Tibial nerve (tissue), 4 donors: ENCODE data around the gene IP6K3. TPM values are rescaled to one million over a fixed set of nuclear protein-coding genes. Genes with fewer than 3 reads are reported as not detected.

Source experiments
- DNase-seq, 2 donors: peaks; one replicate each; pipeline ENCODE4 v3.0.0-alpha.2; 2019; ENCODE audit warnings: low spot score in 2 of 2
- H3K27ac ChIP-seq, 4 donors: fragments of 200-600 bp; sonication (generic) in 3 of 4; one replicate each; pipeline ENCODE4 v1.5.1; 2017 to 2019; ENCODE audit warnings: mild to moderate bottlenecking in 1 of 4
- H3K27me3 ChIP-seq, 2 donors: fragments of 200-600 bp; sonication (generic) in 1 of 2; one replicate each; pipeline versions ENCODE4 v1.5.1 to v1.6.0; 2017 to 2019
- H3K36me3 ChIP-seq, 3 donors: fragments of 200-600 bp; sonication (generic); one replicate each; pipeline ENCODE4 v1.5.1; 2018 to 2019
- H3K4me1 ChIP-seq, 4 donors: fragments of 200-600 bp; sonication (generic) in 3 of 4; one replicate each; pipeline ENCODE4 v1.5.1; 2017 to 2019
- H3K4me3 ChIP-seq, 4 donors: fragments of 200-600 bp; sonication (generic) in 3 of 4; one replicate each; pipeline ENCODE4 v1.5.1; 2017 to 2019; ENCODE audit warnings: mild to moderate bottlenecking in 1 of 4, moderate library complexity in 1 of 4
- H3K9me3 ChIP-seq, 4 donors: fragments of 200-600 bp; sonication (generic) in 3 of 4; one replicate each; pipeline ENCODE4 v1.5.1; 2017 to 2019
- EP300 ChIP-seq, 2 donors: sonication (generic); formaldehyde crosslinking; IDR thresholded peaks; one replicate each; pipeline ENCODE4 v1.6.1; 2017; ENCODE audit warnings: antibody characterized with exemption in 2 of 2, mild to moderate bottlenecking in 1 of 2
- POLR2A ChIP-seq, 2 donors: fragments of 450-650 bp; IDR thresholded peaks; one replicate each; pipeline ENCODE4 v1.6.1; 2017; ENCODE audit warnings: antibody characterized with exemption in 2 of 2, mild to moderate bottlenecking in 2 of 2, moderate library complexity in 2 of 2
- WGBS, 2 donors: methylation state at CpG; one replicate each; pipeline ENCODE4 v1.1.5; 2018; 5-methylcytosine and 5-hydroxymethylcytosine counted together
- total RNA-seq, 4 donors: library from RNA; depleted of rRNA; stranded (reverse); fragments of >200 nt; gene quantifications; one replicate each; pipeline ENCODE4 v1.1.0, GENCODE V29; 2016
- TF ChIP-seq, protein P1 (sequence below), 5 experiments: fragments of 200-600 bp in 3 of 5; fragments of 450-650 bp in 2 of 5; sonication (generic) in 3 of 5; IDR thresholded peaks; one replicate each; pipeline ENCODE4 v1.5.1; 2016 to 2019; ENCODE audit warnings: antibody characterized with exemption in 5 of 5, mild to moderate bottlenecking in 3 of 5, moderate library complexity in 2 of 5

Gene IP6K3
- total RNA-seq, 4 donors from 2014 or later: 0.39 to 3.0 (median 1.7) TPM

DNA sequence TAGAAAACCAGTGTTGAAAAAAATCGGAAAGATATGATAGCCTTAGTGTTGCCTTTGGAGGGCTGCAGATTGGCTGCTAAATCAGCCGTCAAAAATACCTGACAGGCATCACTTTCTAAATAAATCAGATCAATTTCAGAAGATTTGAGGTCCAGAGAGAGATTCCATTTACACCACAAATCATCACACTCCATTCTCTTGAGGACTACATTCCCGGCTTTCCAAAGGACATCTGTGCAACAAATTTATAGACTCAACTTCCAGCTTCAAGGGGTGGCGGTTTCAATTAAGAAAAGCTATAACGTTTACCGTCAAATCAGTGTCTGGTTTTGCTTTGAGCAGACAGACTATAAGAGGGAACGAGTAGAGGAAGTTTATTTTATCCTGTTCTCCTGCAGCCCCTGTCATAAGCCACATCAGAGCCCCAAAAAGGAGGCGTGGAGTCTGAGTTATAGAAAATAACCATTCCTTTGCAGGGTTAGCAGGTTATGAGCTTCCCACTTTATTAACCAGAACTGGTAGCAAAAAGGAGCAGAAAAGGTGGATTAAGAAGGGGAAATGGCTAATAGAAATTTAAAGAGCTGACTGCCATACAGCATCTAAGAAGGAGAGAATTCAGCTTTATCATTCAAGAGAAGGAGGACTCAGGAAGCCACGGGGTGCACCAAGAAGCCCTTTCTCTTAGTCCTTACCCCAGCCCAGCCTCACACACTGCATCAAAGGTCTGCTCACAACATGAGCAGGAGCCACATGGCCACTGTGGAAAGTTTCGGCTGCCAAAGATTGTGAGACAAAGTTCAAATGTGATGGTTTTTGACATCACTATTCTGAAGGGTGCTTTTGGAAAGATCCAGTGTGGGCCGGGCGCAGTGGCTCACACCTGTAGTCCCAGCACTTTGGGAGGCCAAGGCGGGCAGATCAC is 22.3 kb downstream of the IP6K3 start:
- no peaks in the 10 kb centered on the region for H3K4me1 ChIP-seq
- H3K36me3 ChIP-seq: no peaks in the 10 kb centered on the region
- no peaks in the 10 kb centered on the region for H3K27me3 ChIP-seq
- H3K27ac ChIP-seq: no peak overlapping the region
- no peak overlapping the region for H3K4me3 ChIP-seq
- no peak for DNase-seq
- WGBS, 2 donors: 72 to 73% methylated on average over 13 of the region's 13 CpGs
- no peak for TF ChIP-seq POLR2A (IDR thresholded peaks at IDR 0.05)
- TF ChIP-seq, protein P1, sequence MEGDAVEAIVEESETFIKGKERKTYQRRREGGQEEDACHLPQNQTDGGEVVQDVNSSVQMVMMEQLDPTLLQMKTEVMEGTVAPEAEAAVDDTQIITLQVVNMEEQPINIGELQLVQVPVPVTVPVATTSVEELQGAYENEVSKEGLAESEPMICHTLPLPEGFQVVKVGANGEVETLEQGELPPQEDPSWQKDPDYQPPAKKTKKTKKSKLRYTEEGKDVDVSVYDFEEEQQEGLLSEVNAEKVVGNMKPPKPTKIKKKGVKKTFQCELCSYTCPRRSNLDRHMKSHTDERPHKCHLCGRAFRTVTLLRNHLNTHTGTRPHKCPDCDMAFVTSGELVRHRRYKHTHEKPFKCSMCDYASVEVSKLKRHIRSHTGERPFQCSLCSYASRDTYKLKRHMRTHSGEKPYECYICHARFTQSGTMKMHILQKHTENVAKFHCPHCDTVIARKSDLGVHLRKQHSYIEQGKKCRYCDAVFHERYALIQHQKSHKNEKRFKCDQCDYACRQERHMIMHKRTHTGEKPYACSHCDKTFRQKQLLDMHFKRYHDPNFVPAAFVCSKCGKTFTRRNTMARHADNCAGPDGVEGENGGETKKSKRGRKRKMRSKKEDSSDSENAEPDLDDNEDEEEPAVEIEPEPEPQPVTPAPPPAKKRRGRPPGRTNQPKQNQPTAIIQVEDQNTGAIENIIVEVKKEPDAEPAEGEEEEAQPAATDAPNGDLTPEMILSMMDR (IDR thresholded peaks at IDR 0.05): no peak
- TF ChIP-seq EP300 (IDR thresholded peaks at IDR 0.05): no peak
- no peaks in the 10 kb centered on the region for H3K9me3 ChIP-seq

DNA sequence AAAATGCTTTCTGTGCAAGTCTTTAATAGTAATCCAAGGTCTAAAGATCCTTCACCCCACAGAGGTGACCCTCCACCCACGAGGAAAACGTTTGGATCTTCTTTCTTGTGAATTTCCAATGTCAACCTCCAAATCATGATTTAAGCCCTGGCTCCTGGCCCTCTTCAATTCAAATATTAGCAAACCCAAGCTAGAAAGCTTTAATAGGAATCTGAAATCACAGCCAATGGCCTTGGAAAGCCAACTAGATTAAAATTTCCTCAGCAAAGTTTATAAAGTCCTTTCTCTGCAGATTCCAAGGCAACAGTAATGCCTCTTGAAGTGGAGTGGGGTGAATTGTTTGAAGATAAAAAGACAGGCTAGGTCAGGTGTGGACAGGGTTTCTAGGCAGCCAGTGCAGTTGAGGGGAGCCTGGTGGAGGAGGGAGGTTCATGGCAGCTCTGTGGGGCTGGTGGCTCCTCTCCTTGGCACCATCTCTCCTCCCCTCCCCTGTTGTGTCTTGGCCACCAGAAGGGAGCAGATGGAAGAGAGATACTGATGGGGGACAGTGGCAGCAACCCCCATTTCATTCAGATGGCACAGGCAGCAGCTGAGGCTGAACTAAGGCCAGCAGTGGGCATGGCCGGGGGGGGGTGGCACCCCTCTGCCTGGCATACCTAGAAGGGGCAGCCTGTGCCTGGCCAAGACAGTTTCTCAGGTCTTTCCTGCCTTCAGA is 23.2 kb downstream of the IP6K3 start:
- WGBS, 2 donors: 54 to 55% methylated on average over 3 of the region's 3 CpGs

DNA sequence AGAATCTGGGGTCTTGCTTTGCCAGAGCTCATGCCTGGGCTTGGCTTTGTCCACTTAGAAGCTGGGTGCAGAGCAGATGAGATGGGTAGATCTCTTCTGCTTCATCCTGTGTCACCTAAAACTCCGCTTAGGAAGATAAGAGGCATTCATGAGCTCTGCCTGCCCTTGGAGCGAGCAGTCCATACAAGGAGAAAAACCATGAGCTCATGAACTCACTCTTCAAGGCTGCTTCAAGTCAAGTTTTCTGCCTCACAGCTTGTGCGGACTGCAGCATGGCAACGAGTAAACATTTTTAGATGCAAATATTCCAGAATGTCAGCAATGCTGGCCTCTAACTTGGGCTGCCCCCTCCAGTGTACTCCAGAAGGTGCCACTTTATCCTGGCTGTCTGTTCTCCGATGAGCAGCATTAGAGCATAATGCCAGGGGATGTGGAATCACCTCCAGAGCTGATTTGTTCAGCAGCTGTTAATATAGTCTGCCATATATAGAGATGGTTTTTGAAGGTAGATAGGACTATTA is 24.5 kb downstream of the IP6K3 start:
- DNase-seq: no peak
- no peaks in the 10 kb centered on the region for H3K9me3 ChIP-seq
- no peak for TF ChIP-seq POLR2A (IDR thresholded peaks at IDR 0.05)
- no peak for TF ChIP-seq EP300 (IDR thresholded peaks at IDR 0.05)
- TF ChIP-seq, protein P1 (IDR thresholded peaks at IDR 0.05): no peak
- no peak overlapping the region for H3K27ac ChIP-seq
- H3K4me3 ChIP-seq: no peak overlapping the region
- no peaks in the 10 kb centered on the region for H3K27me3 ChIP-seq
- peaks cover 0 to 15% (median 5%) of the 10 kb centered on the region in 4 donors for H3K4me1 ChIP-seq
- 81 to 87% methylated on average over 5 of the region's 5 CpGs for WGBS, 2 donors
- no peaks in the 10 kb centered on the region for H3K36me3 ChIP-seq

More for the DNA sequence above, 23.2 kb downstream of the IP6K3 start:
- peaks cover 0 to 2% (median 0%) of the 10 kb centered on the region in 4 donors for H3K4me1 ChIP-seq
- no peaks in the 10 kb centered on the region for H3K27me3 ChIP-seq
- TF ChIP-seq, protein P1 (IDR thresholded peaks at IDR 0.05): no peak
- TF ChIP-seq EP300 (IDR thresholded peaks at IDR 0.05) (no peak), POLR2A (IDR thresholded peaks at IDR 0.05) (no peak)
- H3K27ac ChIP-seq: no peak overlapping the region
- no peaks in the 10 kb centered on the region for H3K9me3 ChIP-seq
- DNase-seq: no peak
- H3K4me3 ChIP-seq: no peak overlapping the region
- H3K36me3 ChIP-seq: no peaks in the 10 kb centered on the region

DNA sequence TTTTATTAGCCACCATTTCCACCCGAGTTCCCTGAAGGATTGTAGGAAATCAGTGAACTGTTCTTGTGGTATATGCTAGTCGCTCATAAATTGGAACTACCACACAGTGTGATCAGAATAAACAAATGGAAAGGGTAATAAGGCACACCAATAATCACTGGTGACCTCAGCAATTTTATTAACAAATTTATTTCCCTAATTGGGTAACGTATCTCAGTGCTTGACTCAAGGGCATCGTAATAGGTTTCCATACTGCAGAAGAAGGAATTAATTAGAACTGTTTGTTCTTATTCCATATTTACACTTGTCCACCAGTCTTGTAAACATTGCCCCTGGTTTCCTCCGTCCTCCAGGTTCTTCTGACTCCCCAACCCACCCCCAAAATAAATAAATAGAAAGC is 25.2 kb downstream of the IP6K3 start:
- no peak for DNase-seq
- no peak overlapping the region for H3K27ac ChIP-seq
- H3K4me3 ChIP-seq: no peak overlapping the region
- no peaks in the 10 kb centered on the region for H3K27me3 ChIP-seq
- 55 to 60% methylated on average over 5 of the region's 5 CpGs for WGBS, 2 donors
- H3K36me3 ChIP-seq: no peaks in the 10 kb centered on the region
- no peaks in the 10 kb centered on the region for H3K9me3 ChIP-seq
- TF ChIP-seq, protein P1 (IDR thresholded peaks at IDR 0.05): no peak
- no peak for TF ChIP-seq EP300 (IDR thresholded peaks at IDR 0.05)
- no peak for TF ChIP-seq POLR2A (IDR thresholded peaks at IDR 0.05)
- peaks cover 0 to 16% (median 5%) of the 10 kb centered on the region in 4 donors for H3K4me1 ChIP-seq
